ENCODE data around the gene PPP1R3G.

DNA sequence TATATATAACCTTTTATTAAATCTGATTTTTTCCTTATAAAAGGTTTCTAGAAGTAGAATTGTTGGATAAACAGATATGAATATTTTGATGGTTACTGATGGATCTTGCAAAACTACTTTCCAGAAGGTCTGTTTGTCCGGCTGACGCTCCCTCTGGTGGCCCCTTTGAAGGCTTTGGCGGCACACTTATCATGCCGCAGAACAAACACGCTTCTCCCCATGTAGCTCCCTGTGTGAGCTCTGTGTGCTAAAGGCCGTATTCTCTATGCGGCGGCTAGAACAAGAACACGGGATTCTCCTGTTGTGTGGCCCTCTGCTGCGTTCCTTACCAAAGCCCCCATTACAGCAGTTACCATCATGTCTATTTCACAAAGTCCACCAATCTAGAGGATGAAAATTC, 30.0 kb downstream of the PPP1R3G start:
- TF ChIP-seq EZH2 (IDR thresholded peaks at IDR 0.05; ENCODE audit: borderline replicate concordance, low read length) (no peak), CTCF (IDR thresholded peaks at IDR 0.05; ENCODE audit: low read length) (no peak)

Data from OCI-LY1 (cell line).